Ramos (cell line): ENCODE data around the gene MT3.

Experiments used
- in situ Hi-C: fragments of 300-500 bp; cut with MboI; formaldehyde crosslinking; loops from one replicate; pipeline ENCODE4 v1.14.3; 2022; ENCODE audit warnings: low sequenced_read_pairs; ENCODE audit not compliant: unreplicated experiment

MT3 gene

GRCh38 chr16:56589141-56590039, at the start of gene MT3:
TSS of gene MT3 (plus strand) at chr16:56589528. CDS start at chr16:56589591, 63 bp downstream.
- in situ Hi-C loops: no loop called here

DNA sequence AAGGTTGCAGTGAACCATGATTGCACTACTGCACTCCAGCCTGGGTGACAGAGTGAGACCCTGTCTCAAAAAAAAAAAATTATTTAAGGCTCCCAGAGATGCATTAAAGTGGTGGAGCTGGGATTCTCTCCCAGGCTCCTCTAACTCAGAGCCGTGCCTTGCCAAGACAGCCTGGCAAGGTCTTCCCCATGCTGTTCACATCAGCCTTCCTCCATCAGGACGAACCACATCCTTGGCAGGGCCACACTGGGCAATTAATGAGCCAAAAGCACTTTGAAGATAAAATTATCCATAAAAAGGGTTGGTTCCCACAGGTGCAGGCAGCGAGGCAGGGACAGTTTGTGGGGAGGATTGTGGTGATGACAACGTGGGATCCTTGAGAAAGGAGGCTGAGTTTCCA, 49.7 kb upstream of the MT3 start:
- in situ Hi-C loops: no loop called here

- in situ Hi-C loops: no loop called here
Measured at GRCh38 chr16:56542039-56542438, 47.3 kb upstream of the MT3 start.

GRCh38 chr16:56547120-56547948, 42.0 kb upstream of the MT3 start:
- in situ Hi-C loops: no loop called here

GRCh38 chr16:56547949-56548567, 41.3 kb upstream of the MT3 start:
- in situ Hi-C loops: no loop called here

GRCh38 chr16:56549161-56549560, 40.2 kb upstream of the MT3 start:
- in situ Hi-C loops: no loop called here

- in situ Hi-C loops: no loop called here
Measured at GRCh38 chr16:56549744-56550385, 39.5 kb upstream of the MT3 start.

DNA sequence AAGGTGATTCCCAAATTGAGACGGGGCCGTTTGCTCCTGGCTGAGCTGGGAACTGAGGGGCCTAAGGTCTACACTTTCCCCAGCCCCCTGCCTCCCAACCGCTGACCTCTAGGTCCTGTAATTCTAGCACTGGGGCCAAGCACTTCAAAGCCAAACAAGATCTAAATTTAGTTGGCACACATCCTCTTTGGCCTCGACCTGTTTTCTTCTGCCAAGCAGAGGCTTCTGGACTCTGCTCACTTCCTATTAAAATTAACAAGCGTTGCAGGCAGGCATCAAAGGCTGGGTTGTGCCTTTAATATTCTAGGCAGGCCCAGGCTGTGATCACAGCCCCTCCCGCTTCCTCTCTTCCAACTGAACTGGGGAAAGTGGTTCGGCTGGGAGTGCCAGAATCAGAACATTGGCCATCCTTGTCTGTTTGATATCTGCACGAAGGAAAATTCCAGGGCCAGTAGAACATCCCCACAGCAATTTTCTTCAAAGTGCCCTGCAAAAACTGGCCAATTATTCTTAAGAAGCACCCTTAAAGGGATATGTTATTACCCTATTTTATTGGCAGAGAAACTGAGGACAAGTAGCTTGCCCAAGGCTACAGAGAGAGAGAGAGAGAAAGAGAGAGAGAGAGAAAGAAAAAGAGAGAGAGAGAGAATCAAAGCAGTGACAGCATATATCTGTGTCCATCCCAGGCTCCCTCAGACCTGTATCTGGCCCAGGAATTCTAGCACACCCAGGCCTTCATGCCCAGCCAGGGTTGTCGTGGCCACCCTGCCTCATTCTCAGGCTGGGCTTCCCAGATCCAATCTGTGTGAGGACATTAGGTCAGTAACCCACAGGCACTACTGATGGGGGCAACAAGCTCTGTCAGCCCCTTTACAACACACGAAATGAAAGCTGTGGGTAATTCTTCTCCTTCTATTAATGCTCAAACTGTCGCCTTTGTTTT, 37.3 kb upstream of the MT3 start:
- in situ Hi-C loops: no loop called here

DNA sequence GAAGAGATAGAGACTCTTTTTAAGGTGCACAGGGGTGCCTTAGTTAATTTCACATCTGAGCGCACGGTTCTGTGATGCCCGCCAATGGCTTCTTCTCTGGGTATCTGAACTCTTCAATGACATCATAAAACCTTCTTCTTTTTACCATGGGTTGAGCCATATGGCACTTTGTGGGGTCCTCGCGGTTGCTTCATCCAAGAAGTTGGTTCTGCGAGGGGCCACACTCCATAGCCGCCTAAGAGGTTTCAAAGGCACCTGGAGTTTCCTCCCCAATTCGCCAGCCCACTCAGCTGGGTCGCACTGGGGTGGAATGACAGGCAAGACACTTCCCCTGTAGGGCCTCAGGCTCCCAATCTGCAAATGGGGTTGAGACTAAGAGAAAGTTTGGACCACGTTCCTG, 34.9 kb upstream of the MT3 start:
- in situ Hi-C loops: no loop called here

DNA sequence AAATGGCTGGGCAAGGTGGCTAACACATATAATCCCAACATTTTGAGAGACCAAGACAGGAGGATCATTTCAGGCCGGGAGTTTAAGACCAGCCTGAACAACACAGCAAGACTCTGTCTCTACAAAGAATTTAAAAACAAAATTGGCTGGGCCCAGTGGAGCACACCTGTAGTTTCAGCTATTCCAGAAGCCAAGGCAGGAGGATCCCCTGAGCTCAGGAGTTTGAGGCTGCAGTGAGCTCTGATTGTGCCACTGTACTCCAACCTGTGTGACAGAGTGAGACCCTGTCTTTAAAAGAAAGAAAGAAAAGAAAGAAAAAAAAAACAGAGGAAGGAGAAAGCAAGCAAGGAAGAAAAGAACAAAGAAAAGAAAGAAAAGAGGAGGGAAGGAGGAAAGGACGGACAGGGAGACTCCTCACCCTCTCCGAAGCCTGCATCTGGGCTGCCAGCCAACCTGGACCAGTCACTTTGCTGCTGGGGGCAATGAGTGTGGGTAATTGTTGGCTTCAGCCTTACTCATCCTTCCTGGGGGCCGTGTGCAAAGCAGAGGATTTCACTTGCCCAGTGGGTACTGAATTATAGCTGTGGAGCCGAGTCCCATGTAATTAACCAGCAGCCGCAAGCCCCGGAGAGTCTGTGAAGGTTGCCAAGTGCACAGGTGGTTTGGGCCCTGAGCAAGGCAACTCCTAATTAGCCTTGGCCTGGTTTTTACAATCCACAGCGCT, 31.1 kb upstream of the MT3 start:
- in situ Hi-C loops: no loop called here

GRCh38 chr16:56559109-56559508, 30.2 kb upstream of the MT3 start:
- in situ Hi-C loops: no loop called here

GRCh38 chr16:56560447-56560846, 28.9 kb upstream of the MT3 start:
- in situ Hi-C loops: no loop called here

DNA sequence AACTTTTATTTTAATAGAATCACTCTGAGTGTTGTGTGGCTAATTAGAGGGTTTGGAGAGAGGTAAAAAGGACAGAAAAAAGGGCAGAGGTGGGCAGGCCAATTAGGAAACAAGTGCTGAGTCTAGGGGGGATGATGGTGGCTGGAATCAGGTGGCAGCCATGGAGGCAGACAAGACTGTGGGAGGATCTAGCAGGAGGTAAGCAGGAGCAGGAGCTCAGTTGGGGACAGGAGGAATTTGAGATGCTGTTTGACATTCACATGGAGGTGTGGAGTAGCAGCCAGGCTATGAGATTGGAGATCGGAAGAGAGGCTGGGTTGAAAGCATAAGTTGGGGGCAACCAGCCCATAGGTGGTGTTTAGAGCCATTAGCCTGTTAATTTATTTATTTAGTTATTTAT, 28.2 kb upstream of the MT3 start:
- in situ Hi-C loops: no loop called here

DNA sequence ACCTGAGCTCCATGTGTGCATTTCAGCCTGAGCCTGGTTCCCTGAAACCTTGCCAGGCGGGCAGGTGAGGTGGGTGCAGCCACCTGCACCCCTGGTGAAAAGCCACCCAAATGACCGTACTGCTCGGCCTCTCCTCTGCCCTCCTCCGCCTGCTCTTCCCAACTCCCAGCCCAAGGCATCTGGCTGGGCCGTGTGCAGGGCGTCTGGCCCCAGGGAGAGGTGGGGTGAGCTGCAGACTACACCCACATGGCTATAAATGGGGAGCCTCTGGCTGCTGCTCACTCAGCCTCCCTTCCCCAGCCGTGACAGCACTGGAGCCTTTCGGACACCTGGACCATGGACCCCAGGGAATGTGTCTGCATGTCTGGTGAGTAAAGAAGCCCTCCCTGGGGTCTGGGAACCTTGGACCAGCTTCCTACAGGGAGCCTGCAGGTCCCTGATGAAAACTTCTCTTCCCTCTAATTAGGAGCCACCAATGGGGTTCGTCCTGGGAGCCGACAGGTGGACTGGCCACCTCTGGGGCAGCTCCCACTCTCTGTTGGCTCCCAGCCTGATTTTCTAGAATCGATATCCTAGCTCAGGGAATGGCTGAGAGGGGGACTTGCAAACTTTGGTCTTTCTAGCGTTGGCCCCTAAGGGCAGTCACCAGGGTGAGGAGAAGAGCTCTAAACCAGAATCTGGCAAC, 24.4 kb upstream of the MT3 start, which contains the start of gene MT4:
MT4 (plus strand) TSS at position 281 of the 685 bp plus-strand sequence; CDS start at position 337, 56 bp downstream.
- in situ Hi-C loops: no loop called here

DNA sequence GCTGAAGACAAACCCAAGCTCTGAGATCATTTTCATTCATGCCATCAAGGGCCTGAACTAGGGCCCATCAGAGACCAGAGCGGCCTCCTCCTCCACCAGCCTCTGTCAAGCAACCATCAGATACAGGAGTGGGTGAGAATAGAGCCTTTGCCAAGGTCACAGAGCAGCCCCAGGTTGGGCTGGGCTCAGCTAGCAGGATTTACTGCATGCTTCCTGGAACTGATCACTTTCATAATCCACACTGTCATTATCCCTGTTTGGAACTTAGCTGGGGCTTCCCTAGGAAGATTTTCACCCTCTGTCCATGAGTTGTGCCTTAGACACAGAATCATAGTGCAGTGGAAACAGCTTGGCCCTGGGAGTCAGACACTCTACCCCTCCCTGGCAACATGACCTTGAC, 19.4 kb upstream of the MT3 start:
- in situ Hi-C loops: loop anchor here (10.0 kb wide), 1 partner anchor 135 kb away; no protein-coding TSS in a partner anchor

GRCh38 chr16:56571525-56571924, 17.8 kb upstream of the MT3 start:
- in situ Hi-C loops: loop anchor here (10.0 kb wide), 1 partner anchor 133 kb away; no protein-coding TSS in a partner anchor

- in situ Hi-C loops: loop anchor here (10.0 kb wide), 1 partner anchor 130 kb away; no protein-coding TSS in a partner anchor
Measured at GRCh38 chr16:56574625-56575024, 14.7 kb upstream of the MT3 start.
